HFF-Myc (cell line): ENCODE measurements around the gene MYLK.
A peak's percentile ranks its signal among the peaks of the same experiment; 100 is the strongest.

Experiments
- DNase-seq: peaks from one replicate; pipeline ENCODE4 v3.0.0-alpha.2; 2011; ENCODE audit warnings: low read depth; ENCODE audit errors: extremely low read depth
- H3K4me3 ChIP-seq: replicated peaks from 2 replicates; pipeline ENCODE4 v1.5.1; 2011; ENCODE audit warnings: low read depth, mild to moderate bottlenecking, control low read depth, low read length
- TF ChIP-seq, protein P1 (sequence below): IDR thresholded peaks from 2 replicates; pipeline ENCODE4 v1.5.1; 2012; ENCODE audit warnings: mild to moderate bottlenecking, low read depth, low read length, control low read depth; ENCODE audit errors: missing control alignments

The MYLK gene

DNA sequence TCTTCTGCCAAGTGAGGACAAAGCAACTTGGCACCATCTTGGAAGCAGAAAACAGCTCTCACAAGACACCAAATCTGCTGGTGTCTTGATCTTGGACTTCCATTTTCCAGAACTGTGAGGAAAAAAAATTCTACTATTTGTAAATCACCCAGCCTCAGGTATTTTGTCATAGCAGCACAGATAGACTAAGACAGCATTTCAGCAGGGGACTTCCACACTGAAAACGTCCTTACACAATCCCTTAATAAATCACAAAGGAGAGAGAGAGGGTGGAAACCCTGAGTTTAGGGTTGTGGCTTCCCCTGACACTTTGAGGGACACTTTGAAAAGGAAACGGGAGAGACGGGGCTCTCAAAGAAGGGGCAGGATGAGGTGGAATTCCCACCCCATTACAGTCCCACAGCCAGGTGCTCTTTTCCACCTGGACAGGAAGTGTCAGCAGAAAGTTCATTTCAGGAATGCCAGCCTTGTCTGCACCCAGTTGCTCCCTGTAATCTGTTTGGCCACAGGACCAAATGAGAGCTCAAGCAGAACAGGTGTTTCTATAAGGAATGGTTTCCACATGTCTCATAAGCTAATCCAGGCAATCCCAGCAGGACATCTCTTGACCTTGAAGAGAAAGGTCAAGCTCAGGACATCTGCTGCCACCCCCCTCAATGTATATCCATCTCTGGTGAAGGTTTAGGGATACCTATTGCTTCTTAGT lies 51.3 kb downstream of the MYLK start:
- H3K4me3 ChIP-seq: no peak overlapping the region
- no peak for DNase-seq
- TF ChIP-seq, protein P1, sequence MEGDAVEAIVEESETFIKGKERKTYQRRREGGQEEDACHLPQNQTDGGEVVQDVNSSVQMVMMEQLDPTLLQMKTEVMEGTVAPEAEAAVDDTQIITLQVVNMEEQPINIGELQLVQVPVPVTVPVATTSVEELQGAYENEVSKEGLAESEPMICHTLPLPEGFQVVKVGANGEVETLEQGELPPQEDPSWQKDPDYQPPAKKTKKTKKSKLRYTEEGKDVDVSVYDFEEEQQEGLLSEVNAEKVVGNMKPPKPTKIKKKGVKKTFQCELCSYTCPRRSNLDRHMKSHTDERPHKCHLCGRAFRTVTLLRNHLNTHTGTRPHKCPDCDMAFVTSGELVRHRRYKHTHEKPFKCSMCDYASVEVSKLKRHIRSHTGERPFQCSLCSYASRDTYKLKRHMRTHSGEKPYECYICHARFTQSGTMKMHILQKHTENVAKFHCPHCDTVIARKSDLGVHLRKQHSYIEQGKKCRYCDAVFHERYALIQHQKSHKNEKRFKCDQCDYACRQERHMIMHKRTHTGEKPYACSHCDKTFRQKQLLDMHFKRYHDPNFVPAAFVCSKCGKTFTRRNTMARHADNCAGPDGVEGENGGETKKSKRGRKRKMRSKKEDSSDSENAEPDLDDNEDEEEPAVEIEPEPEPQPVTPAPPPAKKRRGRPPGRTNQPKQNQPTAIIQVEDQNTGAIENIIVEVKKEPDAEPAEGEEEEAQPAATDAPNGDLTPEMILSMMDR: no peak

DNA sequence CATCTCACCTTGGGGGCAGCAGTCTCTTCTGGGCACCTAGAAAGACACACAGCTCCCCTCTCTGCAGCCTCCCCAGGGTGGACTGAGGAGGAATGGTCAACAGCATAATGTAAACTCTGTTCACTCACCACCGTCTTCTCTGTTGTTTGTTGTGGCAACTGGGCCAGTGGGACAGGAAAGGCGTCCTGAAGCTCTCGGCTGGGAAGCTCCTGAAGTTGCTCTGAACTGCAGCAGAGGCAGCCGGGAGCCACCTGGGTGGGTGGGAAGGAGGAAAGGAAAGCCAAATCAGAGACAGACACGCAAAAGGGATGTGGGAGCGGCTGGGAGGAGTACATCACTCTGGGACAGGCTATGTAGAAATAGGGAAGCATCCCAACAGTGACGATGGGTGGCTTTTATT lies 52.7 kb downstream of the MYLK start:
- H3K4me3 ChIP-seq: no peak overlapping the region
- DNase-seq: no peak
- TF ChIP-seq, protein P1: no peak

DNA sequence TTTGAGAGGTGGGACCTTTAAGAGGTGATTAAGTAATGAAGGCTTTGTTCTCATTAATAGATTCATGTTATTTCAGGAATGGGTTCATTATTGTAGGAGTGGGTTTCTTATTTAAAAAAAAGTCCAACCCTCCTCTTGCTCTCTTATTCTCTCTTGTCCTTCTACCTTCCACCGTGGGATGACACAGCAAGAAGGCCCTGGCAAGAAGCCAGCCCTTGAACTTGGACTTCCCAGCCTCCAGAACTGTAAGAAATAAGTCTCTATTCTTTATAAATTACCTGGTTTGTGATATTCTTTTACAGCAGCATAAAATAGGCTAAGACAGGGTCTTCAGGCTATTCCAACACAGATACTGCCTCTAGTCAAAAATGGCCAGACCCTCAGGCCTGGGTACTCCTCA lies 62.2 kb downstream of the MYLK start:
- TF ChIP-seq, protein P1: no peak
- no peak for DNase-seq
- H3K4me3 ChIP-seq: no peak overlapping the region

DNA sequence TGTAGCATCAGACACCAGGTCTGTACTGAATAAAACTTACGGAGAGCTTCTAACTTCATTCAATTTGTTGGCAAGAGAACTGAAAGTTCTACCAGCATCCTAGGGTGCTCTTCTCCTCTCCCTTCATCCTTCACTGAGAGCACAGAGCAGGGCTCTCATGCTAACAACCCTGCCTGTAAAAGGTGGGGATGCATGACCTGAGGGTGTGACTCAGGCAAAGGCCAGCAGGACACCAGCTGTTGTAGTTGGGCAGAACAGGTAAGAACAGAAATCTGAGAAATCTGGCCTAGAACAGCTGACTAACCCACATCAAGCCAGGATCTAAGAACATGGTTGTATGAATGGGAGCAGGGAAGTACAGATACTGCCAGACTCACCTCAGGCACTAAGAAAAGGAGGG lies 64.2 kb downstream of the MYLK start:
- no peak overlapping the region for H3K4me3 ChIP-seq
- DNase-seq: no peak
- TF ChIP-seq, protein P1: no peak

DNA sequence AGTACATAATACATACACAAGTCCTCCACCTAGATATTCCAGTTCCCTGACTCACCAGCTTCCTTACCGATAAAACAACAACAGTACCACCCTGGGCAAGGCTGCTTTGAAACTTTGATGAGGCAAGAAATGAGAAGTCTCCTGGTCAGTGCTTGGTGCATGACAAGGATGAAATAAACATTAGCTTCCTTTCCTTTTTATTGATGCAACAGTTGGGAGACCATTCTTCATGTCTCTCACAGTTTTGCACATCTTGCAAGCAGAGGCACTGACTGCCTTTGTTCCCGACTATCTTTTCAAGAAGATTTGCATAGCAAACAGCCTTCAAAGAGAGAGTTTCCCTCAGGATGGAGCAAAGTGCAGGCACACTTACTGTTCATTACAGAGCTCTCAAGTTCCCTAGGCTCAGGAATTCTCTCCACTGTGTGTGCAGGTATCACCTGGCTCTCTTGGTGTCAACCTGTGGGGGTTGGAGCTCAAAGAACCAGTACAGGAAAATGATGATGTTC lies 65.2 kb downstream of the MYLK start:
- TF ChIP-seq, protein P1: no peak
- DNase-seq: peak; percentile 24
- no peak overlapping the region for H3K4me3 ChIP-seq

DNA sequence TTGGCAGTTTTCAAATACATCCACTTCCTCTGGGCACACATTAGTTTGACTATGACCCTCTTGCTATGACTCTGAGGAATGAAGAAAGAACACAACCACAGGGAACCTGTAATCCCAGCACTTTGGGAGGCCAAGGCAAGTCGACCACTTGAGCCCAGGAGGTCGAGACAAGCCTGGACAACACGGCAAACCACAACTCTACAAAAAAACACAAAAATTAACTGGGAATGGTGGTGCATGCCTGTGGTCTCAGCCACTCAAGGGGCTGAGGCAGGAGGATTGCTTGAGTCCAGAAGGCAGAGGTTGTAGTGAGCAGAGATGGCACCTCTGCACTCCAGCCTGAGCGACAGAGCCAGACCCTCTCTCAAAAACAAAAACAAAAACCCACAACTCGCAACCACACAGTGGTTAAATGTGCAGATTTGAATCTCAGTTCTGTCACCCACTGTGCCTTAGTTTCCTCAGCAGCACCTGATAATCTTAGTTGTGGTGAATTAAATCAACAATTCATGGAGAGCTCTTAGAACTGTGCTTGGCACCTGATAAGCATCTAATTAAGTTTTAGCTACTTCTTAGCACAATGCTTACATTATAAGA lies 65.7 kb downstream of the MYLK start:
- no peak for DNase-seq
- H3K4me3 ChIP-seq: no peak overlapping the region

More for the DNA sequence above, 65.7 kb downstream of the MYLK start:
- TF ChIP-seq, protein P1: no peak
